Measurements from ENCODE around the gene FAM83G.

Gene FAM83G

DNA sequence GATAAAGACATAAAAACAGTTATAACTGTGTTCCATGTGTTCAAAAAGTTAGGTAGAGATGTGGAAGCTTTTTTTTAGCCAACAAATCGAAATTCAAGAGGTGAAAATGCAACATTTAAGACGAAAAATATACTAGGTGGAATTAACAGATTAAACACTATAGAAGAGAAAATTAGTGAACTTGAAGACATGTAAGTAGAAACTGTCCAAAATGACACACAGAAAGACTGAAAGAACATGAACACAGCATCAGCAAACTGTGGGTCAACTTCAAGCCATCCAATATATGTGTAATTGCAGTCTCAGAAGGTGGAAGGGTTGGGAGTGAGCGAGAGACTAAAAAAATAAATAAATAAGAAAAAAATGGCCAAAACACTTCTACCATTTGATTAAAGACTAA is 9.3 kb downstream of the FAM83G start:
- H3K4me3 ChIP-seq (ENCODE audit: low read depth, low read length): no peak overlapping the region
- in situ Hi-C loops (cut with HindIII; ENCODE audit: low sequenced_read_pairs): no loop called here
- no peak for DNase-seq (ENCODE audit: low read depth, low spot score)
- TF ChIP-seq, protein P1, sequence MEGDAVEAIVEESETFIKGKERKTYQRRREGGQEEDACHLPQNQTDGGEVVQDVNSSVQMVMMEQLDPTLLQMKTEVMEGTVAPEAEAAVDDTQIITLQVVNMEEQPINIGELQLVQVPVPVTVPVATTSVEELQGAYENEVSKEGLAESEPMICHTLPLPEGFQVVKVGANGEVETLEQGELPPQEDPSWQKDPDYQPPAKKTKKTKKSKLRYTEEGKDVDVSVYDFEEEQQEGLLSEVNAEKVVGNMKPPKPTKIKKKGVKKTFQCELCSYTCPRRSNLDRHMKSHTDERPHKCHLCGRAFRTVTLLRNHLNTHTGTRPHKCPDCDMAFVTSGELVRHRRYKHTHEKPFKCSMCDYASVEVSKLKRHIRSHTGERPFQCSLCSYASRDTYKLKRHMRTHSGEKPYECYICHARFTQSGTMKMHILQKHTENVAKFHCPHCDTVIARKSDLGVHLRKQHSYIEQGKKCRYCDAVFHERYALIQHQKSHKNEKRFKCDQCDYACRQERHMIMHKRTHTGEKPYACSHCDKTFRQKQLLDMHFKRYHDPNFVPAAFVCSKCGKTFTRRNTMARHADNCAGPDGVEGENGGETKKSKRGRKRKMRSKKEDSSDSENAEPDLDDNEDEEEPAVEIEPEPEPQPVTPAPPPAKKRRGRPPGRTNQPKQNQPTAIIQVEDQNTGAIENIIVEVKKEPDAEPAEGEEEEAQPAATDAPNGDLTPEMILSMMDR (IDR thresholded peaks at IDR 0.05; ENCODE audit: low read depth, low read length): no peak

DNA sequence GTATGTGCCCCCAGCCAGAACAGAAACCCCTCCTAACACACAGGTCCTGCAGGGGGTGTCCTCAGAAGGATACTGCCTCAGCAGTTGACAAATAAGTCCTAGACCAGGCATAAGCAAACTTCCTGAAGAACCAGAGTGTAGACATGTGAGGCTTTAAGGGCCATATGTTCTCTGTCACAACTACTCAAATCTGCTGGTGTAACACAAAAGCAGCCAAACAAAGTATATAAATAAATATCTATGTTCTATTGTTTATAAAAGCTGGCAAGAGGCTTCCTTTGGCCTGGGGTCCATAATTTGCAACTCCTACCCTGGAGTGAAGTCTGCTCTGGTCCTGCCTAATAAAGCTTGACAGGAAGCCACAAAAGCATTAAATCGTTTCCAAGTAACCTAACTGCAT is 9.9 kb downstream of the FAM83G start:
- in situ Hi-C loops (cut with HindIII; ENCODE audit: low sequenced_read_pairs): no loop called here
- no peak overlapping the region for H3K4me3 ChIP-seq (ENCODE audit: low read depth, low read length)
- TF ChIP-seq, protein P1 (IDR thresholded peaks at IDR 0.05; ENCODE audit: low read depth, low read length): no peak
- DNase-seq (ENCODE audit: low read depth, low spot score): no peak

DNA sequence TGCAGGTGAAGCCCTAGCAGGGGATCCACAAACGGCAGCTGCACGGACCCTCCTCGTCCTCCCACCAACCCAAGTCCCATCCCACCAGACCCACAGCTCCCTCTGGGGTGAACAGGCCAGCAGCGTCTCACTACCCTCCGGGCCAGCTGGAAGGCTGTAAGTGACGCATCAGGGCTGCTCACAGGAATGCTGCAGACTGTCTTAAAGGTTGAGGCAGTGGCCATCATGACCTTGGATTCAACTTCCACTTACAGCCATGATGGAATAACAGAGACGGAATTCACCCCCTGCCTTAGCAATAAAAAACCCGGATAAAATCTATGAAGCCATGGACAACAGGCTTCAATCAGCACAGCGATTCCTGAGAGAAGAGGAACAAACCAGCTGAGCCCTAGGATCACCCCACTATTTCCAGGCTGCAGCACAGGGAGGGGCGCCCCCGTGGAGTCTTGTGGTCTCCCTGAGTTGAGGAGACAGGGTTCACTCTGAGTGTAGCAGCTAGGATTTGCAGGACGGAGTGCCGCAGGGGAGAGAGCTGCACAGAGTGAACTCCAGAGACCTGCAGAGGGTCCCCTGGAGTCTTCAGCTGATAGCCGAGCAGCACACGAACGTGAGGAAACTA is 10.5 kb downstream of the FAM83G start:
- TF ChIP-seq, protein P1 (IDR thresholded peaks at IDR 0.05; ENCODE audit: low read depth, low read length): no peak
- in situ Hi-C loops (cut with HindIII; ENCODE audit: low sequenced_read_pairs): no loop called here
- no peak overlapping the region for H3K4me3 ChIP-seq (ENCODE audit: low read depth, low read length)
- peak; percentile 22 for DNase-seq (ENCODE audit: low read depth, low spot score)

DNA sequence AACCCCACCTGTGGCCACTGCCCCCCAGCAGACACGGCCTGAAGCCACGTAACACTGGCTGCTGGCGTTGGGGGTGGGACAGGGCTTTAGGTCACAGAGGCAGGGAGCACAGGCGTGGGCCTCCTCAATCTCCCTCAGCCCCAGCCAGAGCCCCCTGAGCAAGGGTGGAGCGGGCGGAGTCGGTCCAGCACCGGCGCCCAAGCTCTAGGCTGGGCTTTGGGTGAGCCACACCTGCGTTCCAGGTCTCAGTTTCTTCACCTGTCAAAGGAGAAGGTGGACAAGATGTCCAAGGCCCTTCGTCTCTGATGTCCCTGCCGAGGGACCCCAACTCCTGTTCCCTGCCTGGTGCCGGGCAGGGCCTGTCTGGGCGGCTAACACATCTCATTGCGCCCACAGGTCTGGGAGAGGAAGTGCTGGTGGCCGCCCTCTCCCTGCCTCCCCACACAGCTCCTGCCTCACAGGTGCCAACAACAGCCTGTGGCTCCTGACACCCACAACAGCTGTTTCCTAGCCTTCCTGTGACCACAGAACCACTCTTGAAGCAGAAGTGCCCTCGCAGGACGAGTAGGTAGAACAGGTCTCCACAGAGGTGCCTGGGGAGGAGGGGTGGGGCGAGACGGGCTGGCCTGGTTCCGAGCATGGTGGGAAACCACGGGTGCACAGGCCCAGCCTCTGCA is 12.0 kb downstream of the FAM83G start:
- TF ChIP-seq, protein P1 (IDR thresholded peaks at IDR 0.05; ENCODE audit: low read depth, low read length): no peak
- H3K4me3 ChIP-seq (ENCODE audit: low read depth, low read length): no peak overlapping the region
- no peak for DNase-seq (ENCODE audit: low read depth, low spot score)
- in situ Hi-C loops (cut with HindIII; ENCODE audit: low sequenced_read_pairs): no loop called here

DNA sequence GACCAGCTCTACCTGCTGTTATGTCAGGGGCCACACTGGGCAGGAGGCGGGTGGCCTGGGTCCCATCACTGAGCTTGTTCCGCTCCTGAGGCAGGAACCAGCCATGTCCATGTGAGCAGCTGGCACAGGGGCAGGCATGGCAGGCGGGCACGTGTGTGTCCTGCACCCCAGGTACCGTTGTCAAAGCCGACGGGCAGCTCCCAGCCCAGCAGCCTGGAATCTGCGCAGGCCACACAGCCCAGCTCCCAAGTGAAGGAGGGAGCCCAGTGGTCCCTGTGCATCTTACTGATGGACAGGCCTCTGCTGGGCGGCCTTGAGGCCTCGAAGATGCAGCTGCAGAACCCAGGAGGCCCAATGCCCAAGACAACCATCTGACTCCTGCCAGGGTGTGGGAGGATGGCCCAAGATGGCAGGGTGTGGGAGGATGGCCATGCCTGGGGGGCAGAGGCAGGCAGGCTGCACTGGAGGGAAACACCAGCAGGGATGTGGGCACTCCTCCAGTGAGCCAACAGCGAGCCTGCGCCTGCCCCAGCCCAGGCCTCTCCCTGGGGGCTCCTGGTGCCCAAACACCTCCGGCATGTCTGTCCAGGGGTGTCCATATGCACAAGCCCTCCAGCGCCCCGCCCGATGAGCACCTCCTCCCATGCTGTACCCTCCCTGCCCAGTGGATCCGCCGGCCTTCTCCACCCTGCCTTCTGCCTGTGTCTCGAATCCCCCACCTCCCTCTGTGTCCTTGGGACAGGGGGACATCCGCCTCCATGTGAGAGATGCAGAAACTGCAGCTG is 12.8 kb downstream of the FAM83G start:
- H3K4me3 ChIP-seq (ENCODE audit: low read depth, low read length): no peak overlapping the region
- TF ChIP-seq, protein P1 (IDR thresholded peaks at IDR 0.05; ENCODE audit: low read depth, low read length): no peak
- in situ Hi-C loops (cut with HindIII; ENCODE audit: low sequenced_read_pairs): no loop called here
- DNase-seq (ENCODE audit: low read depth, low spot score): no peak

DNA sequence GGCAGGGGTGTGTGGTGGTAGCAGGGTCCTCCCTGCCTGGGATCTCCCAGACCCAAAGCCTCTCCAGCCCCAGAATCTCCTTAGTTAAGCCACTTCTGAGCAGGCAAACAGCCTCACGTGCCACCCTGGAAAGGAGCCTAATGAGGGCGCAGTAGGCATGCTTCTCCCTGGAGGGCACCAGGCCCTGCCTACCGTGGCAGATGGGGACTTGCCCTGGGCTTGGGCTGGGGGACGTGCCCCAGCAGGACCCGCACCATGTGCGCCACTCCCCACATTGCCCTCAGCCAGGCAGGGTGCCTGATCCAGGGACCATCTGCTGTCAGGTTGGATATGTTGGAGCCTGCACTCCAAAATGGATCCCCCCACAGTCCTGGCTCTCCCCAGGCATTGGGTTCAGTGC is 14.2 kb downstream of the FAM83G start:
- in situ Hi-C loops (cut with HindIII; ENCODE audit: low sequenced_read_pairs): no loop called here
- TF ChIP-seq, protein P1 (IDR thresholded peaks at IDR 0.05; ENCODE audit: low read depth, low read length): no peak
- no peak for DNase-seq (ENCODE audit: low read depth, low spot score)
- no peak overlapping the region for H3K4me3 ChIP-seq (ENCODE audit: low read depth, low read length)

All from astrocyte of the spinal cord (primary cell).